Loucy (cell line): Measurements from ENCODE around the gene TRUB1.

Experiments
- H2AFZ ChIP-seq: fragments of 200-600 bp; sonication (generic); 2 replicates; pipeline ENCODE4 v1.6.0; 2016; ENCODE audit warnings: antibody characterized with exemption, mild to moderate bottlenecking, low read length, moderate library complexity
- H3F3A ChIP-seq: fragments of 200-600 bp; 2 replicates; pipeline ENCODE4 v1.6.0; 2016; ENCODE audit warnings: antibody characterized with exemption, low read depth, mild to moderate bottlenecking
- H3K27me3 ChIP-seq: fragments of 200-600 bp; sonication (generic); 2 replicates; pipeline ENCODE4 v1.6.1; 2014; ENCODE audit warnings: low read length, mild to moderate bottlenecking; ENCODE audit not compliant: insufficient read depth, poor library complexity, severe bottlenecking
- H3K36me3 ChIP-seq: fragments of 200-600 bp; sonication (generic); 2 replicates; pipeline ENCODE4 v1.6.1; 2016; ENCODE audit warnings: low read length; ENCODE audit not compliant: insufficient read depth
- H3K4me1 ChIP-seq: fragments of 200-600 bp; sonication (generic); 2 replicates; pipeline ENCODE4 v1.5.1; 2014; ENCODE audit warnings: low read length, mild to moderate bottlenecking; ENCODE audit not compliant: insufficient read depth, poor library complexity, severe bottlenecking
- H3K4me2 ChIP-seq: fragments of 200-600 bp; sonication (generic); 2 replicates; pipeline ENCODE4 v1.6.0; 2014; ENCODE audit warnings: antibody characterized with exemption, low read length, low read depth, mild to moderate bottlenecking; ENCODE audit not compliant: poor library complexity, severe bottlenecking
- H3K4me3 ChIP-seq: fragments of 200-600 bp; sonication (generic); 2 replicates; pipeline ENCODE4 v1.5.1; 2014; ENCODE audit warnings: low read length, mild to moderate bottlenecking, mixed read lengths; ENCODE audit not compliant: poor library complexity, severe bottlenecking
- H3K79me2 ChIP-seq: fragments of 200-600 bp; sonication (generic); 2 replicates; pipeline ENCODE4 v1.6.1; 2014; ENCODE audit warnings: low read length; ENCODE audit not compliant: insufficient read depth
- H3K9ac ChIP-seq: fragments of 200-600 bp; sonication (generic); 2 replicates; pipeline ENCODE4 v1.6.0; 2014; ENCODE audit warnings: mild to moderate bottlenecking, low read depth, low read length, moderate library complexity; ENCODE audit not compliant: poor library complexity, severe bottlenecking
- H3K9me2 ChIP-seq: fragments of 200-600 bp; sonication (generic); replicated peaks from 2 replicates; pipeline ENCODE4 v1.6.1; 2016; ENCODE audit warnings: low read depth, low read length, mixed read lengths
- H3K9me3 ChIP-seq: fragments of 200-600 bp; sonication (generic); 2 replicates; pipeline ENCODE4 v1.6.1; 2014; ENCODE audit warnings: mild to moderate bottlenecking, antibody characterized with exemption, low read length, low read depth; ENCODE audit not compliant: insufficient read depth
- H4K20me1 ChIP-seq: fragments of 200-600 bp; sonication (generic); 2 replicates; pipeline ENCODE4 v1.6.0; 2014; ENCODE audit warnings: antibody characterized with exemption, low read length, mild to moderate bottlenecking; ENCODE audit not compliant: insufficient read depth, poor library complexity, severe bottlenecking
- CTCF ChIP-seq: fragments of 200-600 bp; sonication (generic); conservative IDR thresholded peaks from 2 replicates; pipeline ENCODE4 v1.5.1; 2014; ENCODE audit warnings: mild to moderate bottlenecking, antibody characterized with exemption, low read length
- EZH2phosphoT487 ChIP-seq: fragments of 200-600 bp; IDR thresholded peaks from 2 replicates; pipeline ENCODE4 v1.6.1; 2018; ENCODE audit warnings: antibody characterized with exemption, mild to moderate bottlenecking, moderate library complexity, borderline replicate concordance

The TRUB1 gene

GRCh38 chr10:115005771-115006170 is 67.8 kb downstream of the TRUB1 start:
- no peaks in the 10 kb centered on the region for H3K9me3 ChIP-seq
- H2AFZ ChIP-seq, result no peak overlapping the region
- H3K27me3 ChIP-seq, result no peaks in the 10 kb centered on the region

GRCh38 chr10:115018185-115018931 is 80.4 kb downstream of the TRUB1 start:
- no peak for TF ChIP-seq CTCF
- TF ChIP-seq EZH2phosphoT487, result no peak
- H3K9me3 ChIP-seq, result no peaks in the 10 kb centered on the region
- no peaks in the 10 kb centered on the region for H3K36me3 ChIP-seq
- no peak overlapping the region for H3K4me2 ChIP-seq
- no peaks in the 10 kb centered on the region for H3F3A ChIP-seq
- H3K9ac ChIP-seq, result no peak overlapping the region
- no peaks in the 10 kb centered on the region for H3K27me3 ChIP-seq
- no peaks in the 10 kb centered on the region for H3K4me1 ChIP-seq
- no peaks in the 10 kb centered on the region for H3K9me2 ChIP-seq
- no peak overlapping the region; the same call in 1 of the 2 replicates for H2AFZ ChIP-seq
- H4K20me1 ChIP-seq, result no peaks in the 10 kb centered on the region
- H3K79me2 ChIP-seq, result no peaks in the 10 kb centered on the region
- H3K4me3 ChIP-seq, result no peak overlapping the region

More at GRCh38 chr10:115005771-115006170, 67.8 kb downstream of the TRUB1 start:
- Histone ChIP-seq H3K79me2 (no peaks in the 10 kb centered on the region), H3K9ac (no peak overlapping the region), H3K4me3 (no peak overlapping the region), H4K20me1 (no peaks in the 10 kb centered on the region), H3K9me2 (no peaks in the 10 kb centered on the region), H3F3A (no peaks in the 10 kb centered on the region), H3K36me3 (no peaks in the 10 kb centered on the region), H3K4me1 (peaks cover 23% of the 10 kb centered on the region), H3K4me2 (no peak overlapping the region)
- no peak for TF ChIP-seq CTCF
- TF ChIP-seq EZH2phosphoT487, result no peak

GRCh38 chr10:115020449-115020848 is 82.5 kb downstream of the TRUB1 start:
- Histone ChIP-seq H3K36me3 (no peaks in the 10 kb centered on the region), H3K9me2 (no peaks in the 10 kb centered on the region), H3K9me3 (no peaks in the 10 kb centered on the region), H3K27me3 (no peaks in the 10 kb centered on the region), H3K79me2 (no peaks in the 10 kb centered on the region), H3F3A (no peaks in the 10 kb centered on the region), H3K9ac (no peak overlapping the region), H3K4me1 (no peaks in the 10 kb centered on the region), H2AFZ (no peak overlapping the region), H3K4me2 (no peak overlapping the region), H3K4me3 (no peak overlapping the region), H4K20me1 (no peaks in the 10 kb centered on the region)
- no peak for TF ChIP-seq EZH2phosphoT487
- TF ChIP-seq CTCF, result no peak
